DMS79 treated with DMSO at 0.1 percent for 48 hours (cell line): ENCODE measurements around the gene PHF21B.
A peak's percentile ranks its signal among the peaks of the same experiment; 100 is the strongest.
"Not testable (repeated sequence)": the region's sequence is repeated elsewhere in the genome, so short reads cannot be mapped to it uniquely, and the experiment has no call there.

Experiments
- DNase-seq: peaks from one replicate; lab custom pipeline; 2025; lab: John Stamatoyannopoulos, UW

PHF21B gene

GRCh38 chr22:45009606-45010531 lies at the start of gene PHF21B:
Gene PHF21B (minus strand): TSS chr22:45010005. CDS start chr22:45009549, 456 bp downstream.
- peak; percentile 25 for DNase-seq

DNA sequence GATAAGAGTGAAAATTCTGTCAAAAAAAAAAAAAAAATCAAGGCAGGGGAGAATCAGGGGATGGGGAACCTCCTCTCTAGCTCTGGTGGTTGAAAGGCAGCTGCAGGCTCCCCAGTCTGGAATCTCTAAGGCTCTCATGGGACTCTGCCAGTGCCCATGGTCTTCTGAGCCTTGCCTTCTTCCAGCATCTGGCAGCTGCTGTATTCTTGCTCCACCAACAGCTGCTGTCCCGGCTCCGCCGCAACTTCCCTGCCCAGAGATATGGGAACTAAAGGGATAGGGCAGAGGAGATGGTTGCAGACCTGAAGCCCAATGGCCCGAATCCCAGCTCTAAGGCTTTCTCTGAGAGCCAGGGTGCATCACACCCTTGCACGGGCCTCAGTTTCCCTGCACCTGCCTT lies 49.5 kb upstream of the PHF21B start:
- no peak for DNase-seq

DNA sequence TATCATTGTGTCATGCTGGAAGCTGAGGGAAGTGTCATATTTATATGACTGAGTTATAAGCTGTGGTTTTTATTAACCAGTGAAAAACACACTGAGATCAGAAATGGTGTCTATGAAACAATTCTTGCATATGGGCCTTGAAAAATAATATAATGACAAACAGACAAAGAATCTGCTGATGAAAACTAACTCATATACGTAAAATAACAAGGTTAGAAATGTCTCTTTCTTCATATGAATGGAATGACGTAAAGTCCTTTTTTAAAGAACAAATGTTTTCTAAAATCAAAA lies 48.8 kb upstream of the PHF21B start:
- DNase-seq, result no peak

DNA sequence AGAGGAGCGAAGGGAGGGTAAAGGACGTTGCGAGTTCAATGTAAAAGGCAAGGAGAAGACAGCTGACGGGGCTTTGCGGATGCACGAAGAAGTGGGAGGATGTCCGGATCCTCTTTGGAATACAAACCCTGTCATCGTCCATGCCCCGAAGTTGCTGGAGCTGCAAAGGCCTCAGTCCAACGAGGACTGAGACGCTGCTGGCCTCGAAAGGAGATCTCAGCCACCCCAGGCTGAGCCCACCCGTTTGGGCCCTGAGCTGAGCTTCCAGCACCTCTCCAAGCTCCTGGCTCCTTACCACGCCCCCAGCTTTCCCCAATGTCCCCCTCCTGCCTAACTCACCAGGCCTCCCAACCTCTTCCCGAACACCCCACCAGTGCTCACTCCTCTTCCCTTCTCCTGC lies 46.1 kb upstream of the PHF21B start:
- no peak for DNase-seq

- no peak for DNase-seq
These were observed 43.8 kb upstream of the PHF21B start for GRCh38 chr22:45053571-45053970.

DNA sequence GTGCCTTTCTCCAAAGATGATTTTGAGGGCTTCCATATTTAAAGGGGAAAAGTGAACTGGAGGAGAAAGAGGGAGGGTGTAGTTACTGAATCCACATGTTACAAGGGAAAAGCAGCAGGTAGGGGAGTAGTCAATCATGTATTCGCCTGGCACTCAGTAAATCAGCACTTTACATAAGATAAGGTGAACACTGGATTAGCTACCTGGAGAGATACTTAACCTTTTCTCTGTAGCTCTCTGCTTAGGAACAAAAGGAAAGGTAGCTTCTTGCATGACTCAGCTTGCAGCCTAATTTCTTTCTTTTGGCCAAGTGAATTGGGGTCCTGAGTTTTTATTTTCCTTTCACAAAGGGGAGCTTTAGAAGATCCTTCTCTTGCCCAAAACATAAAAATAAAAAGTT lies 43.3 kb upstream of the PHF21B start:
- no peak for DNase-seq

- DNase-seq, result not testable (repeated sequence)
These were observed 42.9 kb upstream of the PHF21B start for GRCh38 chr22:45052665-45053064.

- DNase-seq, result no peak
These were observed 42.1 kb upstream of the PHF21B start for GRCh38 chr22:45051946-45052345.

- DNase-seq, result no peak
These were observed 41.6 kb upstream of the PHF21B start for GRCh38 chr22:45051419-45051818.

- DNase-seq, result no peak
These were observed 37.5 kb upstream of the PHF21B start for GRCh38 chr22:45047260-45047659.

DNA sequence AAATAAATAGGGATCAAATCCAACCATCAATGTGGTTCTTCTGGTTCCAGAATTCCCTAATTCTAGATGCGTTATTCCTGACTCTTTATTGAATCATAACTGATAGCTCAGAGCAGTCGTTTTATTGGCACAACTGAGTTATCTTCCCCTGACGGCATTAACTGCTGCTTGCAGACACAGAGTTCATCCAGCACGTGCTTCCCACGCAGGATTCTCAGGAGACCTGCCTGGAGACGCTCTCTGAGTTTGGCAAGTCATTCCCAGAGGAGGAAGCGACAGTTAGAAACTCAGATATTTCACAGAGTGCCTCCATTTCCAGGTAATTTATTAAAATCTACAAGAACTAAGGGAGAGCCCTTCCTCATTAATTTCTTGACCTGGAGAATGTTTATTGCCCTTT lies 35.4 kb upstream of the PHF21B start:
- DNase-seq, result no peak

DNA sequence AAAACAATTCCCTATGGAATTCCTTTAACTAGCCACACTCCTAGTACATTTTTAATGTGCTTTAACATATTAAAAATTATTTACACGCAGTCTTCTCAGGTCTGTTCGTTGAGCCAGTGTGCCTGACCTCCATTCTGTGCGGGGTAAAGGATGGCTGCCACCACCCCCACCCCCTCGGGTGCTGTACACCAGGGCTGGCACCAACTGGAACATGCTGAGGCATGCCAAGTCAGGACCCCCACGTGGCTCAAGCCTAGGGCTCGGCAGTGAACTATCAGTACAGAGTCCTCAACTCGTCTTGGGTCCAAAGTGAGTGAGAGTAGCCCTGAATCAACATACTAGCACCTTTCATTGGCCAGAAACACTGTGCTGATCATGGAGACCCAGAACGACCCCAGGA lies 32.5 kb upstream of the PHF21B start:
- no peak for DNase-seq

DNA sequence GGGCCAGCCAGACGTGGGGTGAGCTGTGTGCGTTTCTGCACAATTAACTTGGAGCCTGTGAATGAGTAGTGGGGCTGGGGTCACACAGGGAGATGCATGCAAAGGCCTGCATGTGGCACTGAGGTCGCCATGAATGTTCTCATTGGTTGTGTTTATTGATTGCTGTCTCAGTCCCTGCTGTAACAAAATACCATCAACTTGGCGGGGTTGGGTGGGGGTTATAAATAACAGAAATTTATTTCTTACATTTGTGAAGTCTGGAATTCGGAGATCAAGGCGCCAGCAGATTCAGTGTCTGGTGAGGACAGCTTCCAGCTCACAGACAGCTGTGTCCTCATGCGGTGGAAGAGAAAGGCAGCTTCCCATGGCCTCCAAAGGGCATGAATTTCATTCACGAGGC lies 29.3 kb upstream of the PHF21B start:
- no peak for DNase-seq

- DNase-seq, result peak; percentile 70
These were observed 26.3 kb upstream of the PHF21B start for GRCh38 chr22:45036154-45036553.

DNA sequence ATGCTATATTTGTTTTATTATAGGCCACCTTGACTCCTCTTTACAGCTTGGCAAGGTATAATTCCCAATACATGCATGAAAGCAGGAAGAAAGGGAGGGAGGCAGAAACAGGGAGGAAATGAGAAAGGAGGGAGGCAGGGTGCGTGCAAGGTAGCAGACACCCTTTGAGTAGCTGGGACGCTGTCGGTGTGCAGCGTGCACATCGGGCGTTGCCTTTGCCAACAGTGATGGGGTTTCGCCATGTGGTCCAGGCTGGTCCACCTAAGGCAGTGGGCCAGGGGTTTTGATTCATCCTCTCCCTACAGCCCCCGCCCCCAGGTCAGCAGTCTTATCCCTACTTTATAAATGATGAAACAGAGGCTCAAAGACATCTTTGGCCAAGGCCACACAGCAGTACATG lies 25.0 kb upstream of the PHF21B start:
- DNase-seq, result no peak

DNA sequence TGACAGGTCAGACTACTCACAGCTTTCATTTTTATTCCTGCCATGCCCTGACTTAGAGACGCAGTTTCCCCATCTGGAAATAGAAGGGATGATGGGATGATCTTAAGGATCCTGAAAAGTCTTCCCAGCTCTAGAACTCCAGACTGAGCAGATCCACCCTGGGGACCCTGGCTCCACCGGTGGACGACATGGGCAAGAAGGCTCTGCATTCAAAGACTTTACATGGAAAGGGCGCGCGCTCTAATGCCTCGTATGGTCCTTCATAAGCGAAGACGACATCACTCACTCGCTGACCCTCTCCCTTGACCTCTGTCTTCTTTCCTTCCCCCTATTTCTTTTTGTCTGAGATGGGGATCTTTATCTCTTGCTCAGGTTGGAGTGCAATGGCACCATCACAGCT lies 24.4 kb upstream of the PHF21B start:
- DNase-seq, result no peak

DNA sequence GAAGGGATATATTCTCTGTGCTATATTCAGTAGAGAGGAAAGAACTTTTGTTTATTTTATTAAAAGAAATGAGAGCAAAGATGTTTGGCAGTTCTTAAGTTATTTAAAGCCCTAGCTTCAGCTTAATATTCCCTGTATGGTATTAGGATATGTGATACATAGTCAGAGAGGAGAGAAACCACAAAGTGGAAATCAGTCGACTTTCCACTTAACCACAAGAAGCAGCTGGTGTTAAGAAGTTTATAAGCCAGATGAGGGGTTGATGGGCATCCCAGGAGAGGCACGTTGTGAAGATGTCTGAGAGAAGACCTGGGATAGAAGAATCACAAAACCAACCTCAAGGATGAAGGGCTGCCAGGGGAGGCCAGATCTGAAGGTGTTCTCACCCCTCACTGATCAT lies 23.3 kb upstream of the PHF21B start:
- peak; percentile 29 for DNase-seq

GRCh38 chr22:45031629-45032403 lies 22.0 kb upstream of the PHF21B start:
- DNase-seq, result no peak

DNA sequence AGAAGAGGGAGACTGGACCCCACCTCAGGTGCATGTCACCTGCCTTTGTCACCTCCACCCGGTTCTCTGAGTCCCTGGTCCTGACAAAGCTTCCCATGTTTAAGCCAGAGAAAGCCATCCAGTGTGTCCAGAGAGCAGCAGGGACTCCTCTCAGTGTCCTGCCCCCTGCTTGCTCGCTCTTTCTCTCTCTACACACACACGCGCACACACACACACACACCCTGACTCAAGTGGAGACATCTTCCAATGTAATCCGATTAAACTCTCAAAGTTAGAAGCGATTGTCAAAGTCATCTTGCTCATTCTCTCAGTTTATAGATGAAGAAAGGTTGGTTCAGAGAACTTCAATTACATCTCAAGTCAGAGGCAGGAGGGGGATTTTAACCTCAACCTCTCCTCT lies 19.7 kb upstream of the PHF21B start:
- no peak for DNase-seq

DNA sequence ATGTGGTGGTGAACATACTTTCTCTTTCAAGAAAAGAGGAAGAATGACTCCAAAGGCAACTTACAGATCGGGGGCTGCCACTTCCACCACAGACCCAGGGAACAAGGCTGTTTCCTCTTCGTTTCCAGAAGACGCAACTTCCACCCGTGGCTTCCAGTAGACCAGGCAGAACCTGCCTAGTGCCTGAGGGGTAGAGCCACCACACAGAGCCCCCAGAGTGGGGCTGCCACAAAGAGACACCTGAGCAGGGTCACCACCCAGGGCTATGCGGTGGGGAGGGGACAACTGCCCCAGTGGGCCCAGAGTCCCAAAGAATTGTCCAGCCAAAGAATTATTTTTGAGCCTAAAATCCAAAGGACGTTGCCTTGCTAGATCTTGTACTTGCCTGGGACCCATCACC lies 16.7 kb upstream of the PHF21B start:
- no peak for DNase-seq

DNA sequence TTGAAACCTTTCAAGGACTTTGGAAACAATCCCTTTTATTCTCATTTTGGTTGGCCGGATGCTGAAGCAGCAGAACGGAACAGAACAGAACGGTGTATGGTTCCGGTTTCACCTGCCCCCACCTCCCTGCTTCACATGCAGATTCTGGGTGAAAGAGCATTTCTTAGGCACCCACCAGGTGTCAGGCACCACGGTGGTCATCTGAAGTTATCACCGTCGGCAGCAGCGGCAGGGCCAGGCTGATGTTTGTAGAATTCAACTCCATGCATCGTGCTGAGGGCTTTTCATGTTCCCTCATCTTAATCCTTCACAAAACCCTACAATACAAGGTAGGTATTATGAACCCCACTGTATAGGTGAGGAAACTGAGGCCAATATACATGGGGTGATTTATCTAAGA lies 13.6 kb upstream of the PHF21B start:
- DNase-seq, result no peak

GRCh38 chr22:45019861-45020655 lies 10.3 kb upstream of the PHF21B start:
- DNase-seq, result no peak

GRCh38 chr22:45014654-45015053 lies 4.8 kb upstream of the PHF21B start:
- no peak for DNase-seq
